Mucosa of descending colon (tissue), 3 donors: ENCODE data around the gene SETSIP. TPM values are rescaled to one million over a fixed set of nuclear protein-coding genes. Genes with fewer than 3 reads are reported as not detected.

Experiments used
- ATAC-seq: fragments of 200-7000 bp; cut with Tn5 transposase; one replicate; pipeline ENCODE4 v1.9.1; 2020; ENCODE audit warnings: mild to moderate bottlenecking, moderate library complexity
- DNase-seq, 3 donors: peaks; one replicate each; pipeline ENCODE4 v3.0.0-alpha.2; 2020
- H3K36me3 ChIP-seq: fragments of 200-600 bp; one replicate; pipeline ENCODE4 v1.8.0; 2021; ENCODE audit warnings: low read depth, mild to moderate bottlenecking
- H3K4me1 ChIP-seq: fragments of 200-600 bp; one replicate; pipeline ENCODE4 v1.8.0; 2021; ENCODE audit warnings: low read depth, mild to moderate bottlenecking
- H3K4me3 ChIP-seq: fragments of 200-600 bp; one replicate; pipeline ENCODE4 v1.8.0; 2021; ENCODE audit warnings: mild to moderate bottlenecking
- H3K9me3 ChIP-seq: fragments of 200-600 bp; one replicate; pipeline ENCODE4 v1.8.0; 2021; ENCODE audit warnings: mild to moderate bottlenecking
- CTCF ChIP-seq: fragments of 200-600 bp; IDR thresholded peaks from one replicate; pipeline ENCODE4 v1.8.0; 2022; ENCODE audit warnings: antibody characterized with exemption, mild to moderate bottlenecking
- intact Hi-C, 2 donors: fragments of 100-400 bp; cut with DNase I in 1 of 2; cut with micrococcal nuclease in 1 of 2; formaldehyde crosslinking; loops; one replicate each; pipeline versions ENCODE4 v1.11.0 to v1.11.1; 2022; cut with DNase I, micrococcal nuclease
- total RNA-seq, 3 donors: library from RNA; stranded (reverse); fragmentation: NEBNext Ultra II Directional in 2 of 3; extraction: Animal tissue kit (Norgen Biotek cat#: 25700) in 2 of 3; gene quantifications; one replicate each; pipeline versions ENCODE4 v1.2.1 to v1.2.4, GENCODE V29; 2021 to 2023
- donor health status: DM: no; HTN: no; CAD: no; lungs with moderate emphysema.
- donor health status: DM: no; HTN: no; CAD: no.
- donor health status: DM: no; HTN: yes; CAD: no.

SETSIP gene
- total RNA-seq, 3 donors from 2014 or later, result not detected

- Histone ChIP-seq H3K36me3 (no peaks in the 10 kb centered on the region), H3K4me1 (no peaks in the 10 kb centered on the region), H3K9me3 (no peaks in the 10 kb centered on the region), H3K4me3 (no peak overlapping the region)
- intact Hi-C loops, result no loop called here
- TF ChIP-seq CTCF, result no peak
- no peak for ATAC-seq
- DNase-seq, result no peak
These were observed 29.3 kb downstream of the SETSIP start for GRCh38 chr1:92045766-92046495.

GRCh38 chr1:92043621-92044020, 31.6 kb downstream of the SETSIP start:
- no peak for ATAC-seq
- DNase-seq, result no peak
- Histone ChIP-seq H3K9me3 (no peaks in the 10 kb centered on the region), H3K4me3 (no peak overlapping the region), H3K36me3 (no peaks in the 10 kb centered on the region), H3K4me1 (no peaks in the 10 kb centered on the region)
- no peak for TF ChIP-seq CTCF
- intact Hi-C loops, result no loop called here

- no peak for TF ChIP-seq CTCF
- ATAC-seq (no peak), DNase-seq (no peak)
- H3K9me3 ChIP-seq, result no peaks in the 10 kb centered on the region
- H3K4me3 ChIP-seq, result no peak overlapping the region
- no peaks in the 10 kb centered on the region for H3K4me1 ChIP-seq
- intact Hi-C loops, result no loop called here
- no peaks in the 10 kb centered on the region for H3K36me3 ChIP-seq
These were observed 34.2 kb downstream of the SETSIP start for GRCh38 chr1:92040971-92041370.

GRCh38 chr1:92038695-92039346, 36.4 kb downstream of the SETSIP start:
- Histone ChIP-seq H3K9me3 (no peaks in the 10 kb centered on the region), H3K4me3 (no peak overlapping the region), H3K36me3 (no peaks in the 10 kb centered on the region), H3K4me1 (no peaks in the 10 kb centered on the region)
- DNase-seq, result no peak
- intact Hi-C loops, result no loop called here
- ATAC-seq, result no peak
- no peak for TF ChIP-seq CTCF

- Histone ChIP-seq H3K9me3 (no peaks in the 10 kb centered on the region), H3K36me3 (no peaks in the 10 kb centered on the region), H3K4me3 (no peak overlapping the region), H3K4me1 (no peaks in the 10 kb centered on the region)
- ATAC-seq, result no peak
- TF ChIP-seq CTCF, result no peak
- DNase-seq, result no peak
- intact Hi-C loops, result no loop called here
These were observed 37.8 kb downstream of the SETSIP start for GRCh38 chr1:92037400-92037799.
